HEK293 (cell line): ENCODE data around the gene POU5F1.

Experiments
- ZBTB1 ChIP-seq: fragments of 450-650 bp; formaldehyde crosslinking; IDR thresholded peaks from 2 replicates; pipeline ENCODE4 v1.5.1; 2016; ENCODE audit warnings: missing biosample characterization, missing genetic modification characterization
- ZNF37A ChIP-seq: fragments of 450-650 bp; IDR thresholded peaks from 2 replicates; pipeline ENCODE4 v1.5.1; 2018; ENCODE audit warnings: missing biosample characterization, missing genetic modification characterization
- ZNF561 ChIP-seq: fragments of 450-650 bp; IDR thresholded peaks from 2 replicates; pipeline ENCODE4 v1.5.1; 2018; ENCODE audit warnings: missing biosample characterization, missing genetic modification characterization, borderline replicate concordance
- TF ChIP-seq, protein P1 (sequence below): fragments of 450-650 bp; formaldehyde crosslinking; IDR thresholded peaks from 2 replicates; pipeline ENCODE4 v1.5.1; 2016; ENCODE audit warnings: missing biosample characterization, missing genetic modification characterization
- TF ChIP-seq, protein P2 (sequence below): fragments of 450-650 bp; formaldehyde crosslinking; IDR thresholded peaks from 2 replicates; pipeline ENCODE4 v1.5.1; 2016; ENCODE audit warnings: missing biosample characterization, missing genetic modification characterization
- TF ChIP-seq, protein P3 (sequence below): fragments of 450-650 bp; formaldehyde crosslinking; IDR thresholded peaks from 2 replicates; pipeline ENCODE4 v1.5.1; 2016; ENCODE audit warnings: missing biosample characterization, missing genetic modification characterization

DNA sequence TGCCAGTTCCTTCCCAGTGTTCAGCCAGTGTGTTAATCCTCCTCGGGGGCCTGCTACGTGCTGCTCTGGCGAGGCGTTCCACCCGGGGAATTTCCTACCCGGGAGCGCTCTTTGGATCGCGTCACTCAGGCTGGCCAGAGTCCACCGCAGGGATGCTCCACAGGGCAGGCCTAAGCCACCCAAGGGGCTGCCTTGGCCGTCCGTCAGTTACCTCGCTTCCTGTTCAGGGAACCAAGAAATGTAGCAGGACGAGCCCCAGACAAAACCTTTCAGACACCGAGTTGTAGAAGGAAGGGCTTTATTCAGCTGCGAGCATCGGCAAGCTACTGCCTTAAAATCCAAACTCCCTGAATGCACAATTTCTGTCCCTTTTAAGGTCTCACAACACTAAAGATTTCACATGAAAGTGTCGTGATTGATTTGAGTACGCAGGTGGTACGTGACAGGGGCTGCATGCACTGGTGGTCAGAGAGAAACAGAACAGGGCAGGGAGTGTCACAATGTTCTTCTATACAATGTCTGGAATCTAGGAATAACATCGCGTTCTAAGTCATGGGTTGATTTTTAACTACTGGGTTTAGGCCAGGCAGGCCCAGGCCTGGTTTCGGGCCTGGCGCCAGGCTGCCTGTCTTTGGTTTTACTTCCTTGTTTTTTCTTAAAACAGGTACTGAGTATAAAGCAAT is 15.7 kb upstream of the POU5F1 start:
- TF ChIP-seq, protein P1, sequence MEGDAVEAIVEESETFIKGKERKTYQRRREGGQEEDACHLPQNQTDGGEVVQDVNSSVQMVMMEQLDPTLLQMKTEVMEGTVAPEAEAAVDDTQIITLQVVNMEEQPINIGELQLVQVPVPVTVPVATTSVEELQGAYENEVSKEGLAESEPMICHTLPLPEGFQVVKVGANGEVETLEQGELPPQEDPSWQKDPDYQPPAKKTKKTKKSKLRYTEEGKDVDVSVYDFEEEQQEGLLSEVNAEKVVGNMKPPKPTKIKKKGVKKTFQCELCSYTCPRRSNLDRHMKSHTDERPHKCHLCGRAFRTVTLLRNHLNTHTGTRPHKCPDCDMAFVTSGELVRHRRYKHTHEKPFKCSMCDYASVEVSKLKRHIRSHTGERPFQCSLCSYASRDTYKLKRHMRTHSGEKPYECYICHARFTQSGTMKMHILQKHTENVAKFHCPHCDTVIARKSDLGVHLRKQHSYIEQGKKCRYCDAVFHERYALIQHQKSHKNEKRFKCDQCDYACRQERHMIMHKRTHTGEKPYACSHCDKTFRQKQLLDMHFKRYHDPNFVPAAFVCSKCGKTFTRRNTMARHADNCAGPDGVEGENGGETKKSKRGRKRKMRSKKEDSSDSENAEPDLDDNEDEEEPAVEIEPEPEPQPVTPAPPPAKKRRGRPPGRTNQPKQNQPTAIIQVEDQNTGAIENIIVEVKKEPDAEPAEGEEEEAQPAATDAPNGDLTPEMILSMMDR: no peak
- TF ChIP-seq, protein P2, sequence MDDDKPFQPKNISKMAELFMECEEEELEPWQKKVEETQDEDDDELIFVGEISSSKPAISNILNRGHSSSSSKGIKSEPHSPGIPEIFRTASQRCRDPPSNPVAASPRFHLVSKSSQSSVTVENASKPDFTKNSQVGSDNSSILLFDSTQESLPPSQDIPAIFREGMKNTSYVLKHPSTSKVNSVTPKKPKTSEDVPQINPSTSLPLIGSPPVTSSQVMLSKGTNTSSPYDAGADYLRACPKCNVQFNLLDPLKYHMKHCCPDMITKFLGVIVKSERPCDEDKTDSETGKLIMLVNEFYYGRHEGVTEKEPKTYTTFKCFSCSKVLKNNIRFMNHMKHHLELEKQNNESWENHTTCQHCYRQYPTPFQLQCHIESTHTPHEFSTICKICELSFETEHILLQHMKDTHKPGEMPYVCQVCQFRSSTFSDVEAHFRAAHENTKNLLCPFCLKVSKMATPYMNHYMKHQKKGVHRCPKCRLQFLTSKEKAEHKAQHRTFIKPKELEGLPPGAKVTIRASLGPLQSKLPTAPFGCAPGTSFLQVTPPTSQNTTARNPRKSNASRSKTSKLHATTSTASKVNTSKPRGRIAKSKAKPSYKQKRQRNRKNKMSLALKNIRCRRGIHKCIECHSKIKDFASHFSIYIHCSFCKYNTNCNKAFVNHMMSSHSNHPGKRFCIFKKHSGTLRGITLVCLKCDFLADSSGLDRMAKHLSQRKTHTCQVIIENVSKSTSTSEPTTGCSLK (tag by site-specific recombination): no peak
- TF ChIP-seq ZNF37A: no peak
- no peak for TF ChIP-seq ZBTB1
- TF ChIP-seq, protein P3, sequence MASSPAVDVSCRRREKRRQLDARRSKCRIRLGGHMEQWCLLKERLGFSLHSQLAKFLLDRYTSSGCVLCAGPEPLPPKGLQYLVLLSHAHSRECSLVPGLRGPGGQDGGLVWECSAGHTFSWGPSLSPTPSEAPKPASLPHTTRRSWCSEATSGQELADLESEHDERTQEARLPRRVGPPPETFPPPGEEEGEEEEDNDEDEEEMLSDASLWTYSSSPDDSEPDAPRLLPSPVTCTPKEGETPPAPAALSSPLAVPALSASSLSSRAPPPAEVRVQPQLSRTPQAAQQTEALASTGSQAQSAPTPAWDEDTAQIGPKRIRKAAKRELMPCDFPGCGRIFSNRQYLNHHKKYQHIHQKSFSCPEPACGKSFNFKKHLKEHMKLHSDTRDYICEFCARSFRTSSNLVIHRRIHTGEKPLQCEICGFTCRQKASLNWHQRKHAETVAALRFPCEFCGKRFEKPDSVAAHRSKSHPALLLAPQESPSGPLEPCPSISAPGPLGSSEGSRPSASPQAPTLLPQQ (tag by site-specific recombination): no peak
- TF ChIP-seq ZNF561 (tag by site-specific recombination): no peak
